Measurements from ENCODE around the gene MTCL1.

DNA sequence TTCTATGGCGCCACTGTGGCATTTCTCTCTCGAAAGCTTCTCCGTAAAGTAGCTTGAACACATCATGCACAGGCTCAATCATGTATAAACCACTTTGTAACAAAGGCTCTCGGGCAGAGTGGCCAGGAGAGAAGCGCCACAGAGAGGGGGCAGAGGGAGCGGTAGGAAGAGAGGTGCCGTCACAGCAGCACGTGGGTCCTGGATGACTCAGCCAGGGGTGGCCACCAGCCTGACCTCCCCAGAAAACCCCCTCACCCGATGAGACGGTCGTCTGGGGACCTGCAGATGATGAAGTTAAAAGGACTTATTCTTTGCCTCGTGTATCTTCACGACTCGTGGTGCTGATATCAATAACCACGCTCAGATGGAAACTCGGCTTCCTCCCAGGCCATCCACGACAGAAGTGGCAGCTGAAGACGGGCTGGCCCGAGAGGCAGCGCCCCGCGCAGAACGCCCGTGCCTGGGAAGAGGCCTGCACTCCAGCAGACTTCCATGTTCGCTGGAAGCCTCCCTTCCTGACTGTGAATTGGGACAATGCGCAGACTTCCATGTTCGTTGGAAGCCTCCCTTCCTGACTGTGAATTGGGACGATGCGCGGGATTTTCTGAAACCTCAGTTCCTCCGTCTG, 46.4 kb upstream of the MTCL1 start:
- TF ChIP-seq, protein P1, sequence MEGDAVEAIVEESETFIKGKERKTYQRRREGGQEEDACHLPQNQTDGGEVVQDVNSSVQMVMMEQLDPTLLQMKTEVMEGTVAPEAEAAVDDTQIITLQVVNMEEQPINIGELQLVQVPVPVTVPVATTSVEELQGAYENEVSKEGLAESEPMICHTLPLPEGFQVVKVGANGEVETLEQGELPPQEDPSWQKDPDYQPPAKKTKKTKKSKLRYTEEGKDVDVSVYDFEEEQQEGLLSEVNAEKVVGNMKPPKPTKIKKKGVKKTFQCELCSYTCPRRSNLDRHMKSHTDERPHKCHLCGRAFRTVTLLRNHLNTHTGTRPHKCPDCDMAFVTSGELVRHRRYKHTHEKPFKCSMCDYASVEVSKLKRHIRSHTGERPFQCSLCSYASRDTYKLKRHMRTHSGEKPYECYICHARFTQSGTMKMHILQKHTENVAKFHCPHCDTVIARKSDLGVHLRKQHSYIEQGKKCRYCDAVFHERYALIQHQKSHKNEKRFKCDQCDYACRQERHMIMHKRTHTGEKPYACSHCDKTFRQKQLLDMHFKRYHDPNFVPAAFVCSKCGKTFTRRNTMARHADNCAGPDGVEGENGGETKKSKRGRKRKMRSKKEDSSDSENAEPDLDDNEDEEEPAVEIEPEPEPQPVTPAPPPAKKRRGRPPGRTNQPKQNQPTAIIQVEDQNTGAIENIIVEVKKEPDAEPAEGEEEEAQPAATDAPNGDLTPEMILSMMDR (conservative IDR thresholded peaks at IDR 0.05; ENCODE audit: low read depth, low read length) = no peak
- TF ChIP-seq EZH2 (IDR thresholded peaks at IDR 0.05; ENCODE audit: borderline replicate concordance, low read depth, low read length, poor library complexity, severe bottlenecking) = no peak

All from A673 (cell line).